Cardiac muscle cell (in vitro differentiated cells and primary cell): ENCODE measurements around the gene TFB1M. TPM values are rescaled to one million over a fixed set of nuclear protein-coding genes. Genes with fewer than 3 reads are reported as not detected.

ENCODE experiments used
- DNase-seq, 2 donors: peaks; one replicate each; pipeline versions ENCODE4 v3.0.0 to v3.0.0-alpha.2; 2010 to 2017; ENCODE audit warnings: low read depth in 1 of 2, low spot score in 1 of 2
- H3K27ac ChIP-seq: fragments of 200-600 bp; sonication (generic); 2 replicates; pipeline ENCODE4 v1.5.1; 2016
- H3K27me3 ChIP-seq: fragments of 200-600 bp; sonication (generic); 2 replicates; pipeline ENCODE4 v1.6.0; 2016; ENCODE audit warnings: control low read depth
- H3K36me3 ChIP-seq: fragments of 200-600 bp; sonication (generic); 2 replicates; pipeline ENCODE4 v1.5.1; 2016; ENCODE audit warnings: control low read depth
- H3K4me1 ChIP-seq: fragments of 200-600 bp; sonication (generic); 2 replicates; pipeline ENCODE4 v1.8.1; 2017; ENCODE audit warnings: low read depth, mild to moderate bottlenecking, mixed run types
- H3K4me3 ChIP-seq: fragments of 200-600 bp; sonication (generic); 2 replicates; pipeline ENCODE4 v1.5.1; 2016; ENCODE audit warnings: mild to moderate bottlenecking
- H3K9me3 ChIP-seq: fragments of 200-600 bp; sonication (generic); 2 replicates; pipeline ENCODE4 v1.5.1; 2017; ENCODE audit warnings: low read depth, mild to moderate bottlenecking, control low read depth
- CTCF ChIP-seq: IDR thresholded peaks from 2 replicates; pipeline ENCODE4 v1.5.1; 2012; ENCODE audit warnings: low read depth, mild to moderate bottlenecking, low read length
- polyA plus RNA-seq: library from polyadenylated mRNA; unstranded; fragments of >200 nt; fragmentation: Nextera tagmentation; extraction: Ambion mirVana; gene quantifications from 2 replicates; pipeline ENCODE4 v1.2.1, GENCODE V29; 2016
- total RNA-seq: library from RNA; depleted of rRNA; stranded (reverse); fragments of >200 nt; gene quantifications from 2 replicates; pipeline ENCODE4 v1.2.3, GENCODE V29; 2016

TFB1M gene
- total and polyA plus RNA-seq, 2 experiments from 2014 or later, result 14.8 to 22.0 TPM

DNA sequence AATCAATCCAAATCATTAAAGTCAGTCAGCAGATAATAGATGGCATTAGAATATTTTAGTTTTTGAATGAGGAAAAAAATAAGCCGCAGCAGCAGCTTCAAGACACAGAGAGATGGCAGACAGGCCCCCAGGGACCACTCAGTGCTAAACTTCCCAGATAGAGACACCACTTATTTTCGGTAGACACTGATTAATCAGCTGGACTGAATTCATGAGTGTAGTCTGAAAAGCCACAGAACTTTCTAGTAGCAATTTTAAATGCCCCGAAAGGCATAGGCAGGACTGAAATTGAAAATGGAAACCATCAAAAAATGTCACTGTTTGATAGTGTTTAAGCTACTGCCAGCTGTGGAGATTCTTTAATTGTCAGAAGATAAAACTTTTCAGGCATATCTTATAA lies 53.6 kb downstream of the TFB1M start:
- H3K27ac ChIP-seq, result no peak overlapping the region
- DNase-seq, result no peak

DNA sequence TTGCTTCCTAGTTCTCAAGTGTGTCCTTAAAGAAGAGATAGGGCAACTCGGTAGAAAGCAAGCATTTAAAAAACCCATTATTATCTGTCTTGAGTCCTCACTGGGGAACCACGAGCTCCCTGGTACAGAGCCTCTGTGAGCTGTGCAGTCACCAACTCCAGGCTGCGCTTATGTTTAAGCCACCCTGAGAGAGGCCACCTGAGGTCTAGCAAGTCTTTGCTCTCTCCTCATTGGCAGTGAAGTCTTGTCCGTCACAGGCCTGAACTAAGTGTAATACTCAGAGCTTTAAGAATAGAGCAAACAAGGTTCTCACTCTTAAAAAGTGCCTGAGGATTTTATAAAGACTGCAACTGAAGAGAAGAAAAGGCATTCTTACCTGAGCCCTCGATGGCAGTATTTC lies 54.4 kb downstream of the TFB1M start:
- TF ChIP-seq CTCF, result no peak
- no peak overlapping the region for H3K27ac ChIP-seq
- peaks cover 68% of the 10 kb centered on the region for H3K27me3 ChIP-seq
- H3K9me3 ChIP-seq, result no peaks in the 10 kb centered on the region
- peaks cover 21% of the 10 kb centered on the region for H3K36me3 ChIP-seq
- no peak overlapping the region for H3K4me3 ChIP-seq
- DNase-seq, result no peak
- peaks cover 7% of the 10 kb centered on the region for H3K4me1 ChIP-seq

More for the DNA sequence above, 53.6 kb downstream of the TFB1M start:
- H3K36me3 ChIP-seq, result peaks cover 18% of the 10 kb centered on the region
- H3K4me3 ChIP-seq, result no peak overlapping the region
- TF ChIP-seq CTCF, result no peak
- H3K27me3 ChIP-seq, result peaks cover 68% of the 10 kb centered on the region
- peaks cover 7% of the 10 kb centered on the region for H3K4me1 ChIP-seq
- H3K9me3 ChIP-seq, result no peaks in the 10 kb centered on the region

- H3K4me3 ChIP-seq, result no peak overlapping the region
- TF ChIP-seq CTCF, result no peak
- DNase-seq, result no peak
- H3K36me3 ChIP-seq, result peaks cover 21% of the 10 kb centered on the region
- H3K9me3 ChIP-seq, result no peaks in the 10 kb centered on the region
- H3K27ac ChIP-seq, result no peak overlapping the region
- peaks cover 7% of the 10 kb centered on the region for H3K4me1 ChIP-seq
- H3K27me3 ChIP-seq, result peaks cover 63% of the 10 kb centered on the region
Measured at GRCh38 chr6:155259204-155259603, 55.1 kb downstream of the TFB1M start.

DNA sequence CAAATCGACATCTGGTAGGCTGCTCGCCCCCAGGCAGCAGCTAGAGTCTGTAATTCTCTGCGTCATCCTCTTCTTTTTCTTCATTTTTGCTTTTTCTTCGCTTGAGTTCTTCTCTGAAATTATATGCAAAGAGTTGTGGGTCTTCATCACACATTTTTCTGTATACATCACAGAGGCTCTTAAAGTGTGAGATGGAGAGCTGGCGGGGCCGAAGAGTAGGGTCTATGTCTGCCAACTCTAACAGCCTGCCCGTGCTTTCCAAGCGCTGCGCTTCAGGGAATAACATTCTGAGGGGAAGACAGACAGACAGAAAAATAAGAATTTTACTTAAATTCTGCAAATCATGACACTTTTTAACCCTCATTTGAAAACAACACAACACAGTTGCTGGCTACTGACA lies 56.5 kb downstream of the TFB1M start:
- Histone ChIP-seq H3K27ac (no peak overlapping the region), H3K4me1 (peaks cover 13% of the 10 kb centered on the region), H3K27me3 (peaks cover 50% of the 10 kb centered on the region), H3K4me3 (no peak overlapping the region), H3K36me3 (peaks cover 21% of the 10 kb centered on the region), H3K9me3 (no peaks in the 10 kb centered on the region)
- DNase-seq, result no peak
- TF ChIP-seq CTCF, result no peak

DNA sequence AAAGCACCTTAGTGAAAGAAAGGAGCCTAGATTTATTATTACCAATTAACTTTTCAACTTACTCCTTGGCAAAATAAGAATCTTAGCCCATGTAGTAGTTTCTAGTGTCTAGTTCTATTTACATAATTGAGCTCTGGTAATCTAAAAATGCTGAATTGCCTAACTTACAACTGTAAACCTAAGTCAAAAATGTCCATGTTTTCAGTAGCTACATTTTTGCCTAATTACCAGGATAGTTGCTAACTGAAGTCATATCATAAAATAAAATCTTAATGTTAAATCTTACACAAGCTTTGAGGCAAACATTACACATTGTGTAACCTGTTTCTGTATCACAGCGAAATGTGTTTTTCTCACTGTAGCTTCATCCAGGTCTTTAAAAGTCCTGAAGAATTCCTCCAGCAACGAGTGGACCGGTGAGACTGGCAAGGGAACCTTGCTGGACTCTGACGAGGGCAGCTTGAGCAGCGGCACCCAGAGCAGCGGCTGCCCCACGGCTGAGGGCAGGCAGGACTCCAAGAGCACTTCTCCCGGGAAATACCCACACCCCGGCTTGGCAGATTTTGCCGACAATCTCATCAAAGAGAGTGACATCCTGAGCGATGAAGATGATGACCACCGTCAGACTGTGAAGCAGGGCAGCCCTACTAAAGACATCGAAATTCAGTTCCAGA lies 58.0 kb downstream of the TFB1M start:
- H3K9me3 ChIP-seq, result no peaks in the 10 kb centered on the region
- peaks cover 13% of the 10 kb centered on the region for H3K4me1 ChIP-seq
- peaks cover 34% of the 10 kb centered on the region for H3K27me3 ChIP-seq
- peaks cover 21% of the 10 kb centered on the region for H3K36me3 ChIP-seq
- TF ChIP-seq CTCF, result no peak
- DNase-seq, result no peak
- H3K4me3 ChIP-seq, result no peak overlapping the region
- H3K27ac ChIP-seq, result no peak overlapping the region
